D721Med (cell line): ENCODE results near the gene TMEM229A.

Experiments used
- DNase-seq: peaks from one replicate; pipeline ENCODE4 v3.0.0; 2011; ENCODE audit warnings: low spot score; ENCODE audit not compliant: insufficient read length
- FAIRE-seq: peaks from 2 replicates; lab custom pipeline; 2011; peaks lifted over from hg19 to GRCh38; lab: Jason Lieb, UNC
- CTCF ChIP-seq: IDR thresholded peaks from 2 replicates; pipeline ENCODE4 v1.5.1; 2012; ENCODE audit warnings: mild to moderate bottlenecking, control low read depth; ENCODE audit not compliant: insufficient read depth; ENCODE audit errors: missing control alignments

Gene TMEM229A

GRCh38 chr7:123996327-123996625, 36.6 kb downstream of the TMEM229A start:
- DNase-seq (no peak), FAIRE-seq (no peak)
- no peak for TF ChIP-seq CTCF

- FAIRE-seq (no peak), DNase-seq (no peak)
- TF ChIP-seq CTCF: no peak
Measured at GRCh38 chr7:123995617-123996326, 37.1 kb downstream of the TMEM229A start.

- TF ChIP-seq CTCF: no peak
- DNase-seq (no peak), FAIRE-seq (no peak)
Measured at GRCh38 chr7:123994449-123994848, 38.4 kb downstream of the TMEM229A start.

- FAIRE-seq (no peak), DNase-seq (no peak)
- TF ChIP-seq CTCF: no peak
Measured at GRCh38 chr7:123993996-123994395, 38.9 kb downstream of the TMEM229A start.

- no peak for TF ChIP-seq CTCF
- DNase-seq (no peak), FAIRE-seq (peak; percentile 35)
Measured at GRCh38 chr7:123992913-123993518, 39.9 kb downstream of the TMEM229A start.

- DNase-seq (no peak), FAIRE-seq (no peak)
- no peak for TF ChIP-seq CTCF
Measured at GRCh38 chr7:123987445-123987844, 45.4 kb downstream of the TMEM229A start.
